HG03575 (cell line): ENCODE results near the gene FFAR4.

ENCODE experiments used
- ATAC-seq: cut with Tn5 transposase; IDR thresholded peaks from one replicate; pipeline ENCODE4 v1.9.1; 2021; ENCODE audit not compliant: unreplicated experiment, insufficient number of reproducible peaks, low FRiP score; ENCODE audit errors: extremely low read depth

The FFAR4 gene

DNA sequence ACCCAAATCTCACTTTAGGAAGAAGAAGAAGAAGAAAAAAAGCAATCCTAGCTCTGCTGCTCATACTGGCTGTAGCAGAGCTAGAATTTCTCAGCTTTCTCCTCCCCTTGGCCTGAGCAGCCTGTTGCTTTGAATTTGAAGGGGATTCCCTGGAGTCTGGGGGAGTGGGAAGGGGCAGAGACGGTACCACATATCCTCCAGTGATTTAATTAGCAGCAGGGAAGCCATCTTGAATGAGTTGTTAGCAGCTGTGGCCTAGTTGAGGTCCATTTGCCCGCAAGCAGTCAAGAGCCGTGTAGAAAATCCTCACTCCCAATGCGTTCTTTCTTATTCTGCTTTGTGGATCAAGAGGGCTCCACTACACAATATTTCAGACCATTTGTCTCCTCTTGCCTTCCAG, 62.4 kb downstream of the FFAR4 start:
- ATAC-seq = no peak

DNA sequence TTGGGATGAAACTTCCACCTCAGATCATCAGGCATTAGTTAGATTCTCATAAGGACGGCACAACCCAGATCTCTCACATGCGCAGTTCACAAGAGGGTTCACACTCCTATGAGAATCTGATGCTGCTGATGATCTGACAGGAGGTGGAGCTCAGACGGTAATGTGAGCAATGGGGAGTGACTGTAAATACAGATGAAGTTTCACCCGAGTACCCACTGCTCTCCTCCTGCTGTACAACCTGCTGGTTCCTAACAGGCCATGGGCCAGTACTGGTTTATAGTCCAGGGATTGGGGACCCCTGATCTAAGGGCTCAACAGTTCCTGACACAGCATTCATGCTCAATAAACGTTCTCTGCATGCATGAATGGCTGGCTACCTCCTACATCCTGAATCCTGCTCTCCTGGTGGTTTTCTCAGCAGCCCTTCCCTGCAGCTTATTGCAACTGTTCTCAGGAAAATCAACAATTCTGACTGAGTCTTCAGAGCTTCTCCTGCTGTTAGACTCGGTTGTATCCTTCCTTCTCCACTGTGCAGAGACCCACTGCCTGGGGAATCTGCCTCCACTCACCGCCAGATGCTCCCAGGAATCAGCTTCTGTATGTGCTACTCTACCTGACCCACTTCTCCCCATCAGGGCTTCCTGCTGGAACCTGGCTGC, 63.3 kb downstream of the FFAR4 start:
- no peak for ATAC-seq

DNA sequence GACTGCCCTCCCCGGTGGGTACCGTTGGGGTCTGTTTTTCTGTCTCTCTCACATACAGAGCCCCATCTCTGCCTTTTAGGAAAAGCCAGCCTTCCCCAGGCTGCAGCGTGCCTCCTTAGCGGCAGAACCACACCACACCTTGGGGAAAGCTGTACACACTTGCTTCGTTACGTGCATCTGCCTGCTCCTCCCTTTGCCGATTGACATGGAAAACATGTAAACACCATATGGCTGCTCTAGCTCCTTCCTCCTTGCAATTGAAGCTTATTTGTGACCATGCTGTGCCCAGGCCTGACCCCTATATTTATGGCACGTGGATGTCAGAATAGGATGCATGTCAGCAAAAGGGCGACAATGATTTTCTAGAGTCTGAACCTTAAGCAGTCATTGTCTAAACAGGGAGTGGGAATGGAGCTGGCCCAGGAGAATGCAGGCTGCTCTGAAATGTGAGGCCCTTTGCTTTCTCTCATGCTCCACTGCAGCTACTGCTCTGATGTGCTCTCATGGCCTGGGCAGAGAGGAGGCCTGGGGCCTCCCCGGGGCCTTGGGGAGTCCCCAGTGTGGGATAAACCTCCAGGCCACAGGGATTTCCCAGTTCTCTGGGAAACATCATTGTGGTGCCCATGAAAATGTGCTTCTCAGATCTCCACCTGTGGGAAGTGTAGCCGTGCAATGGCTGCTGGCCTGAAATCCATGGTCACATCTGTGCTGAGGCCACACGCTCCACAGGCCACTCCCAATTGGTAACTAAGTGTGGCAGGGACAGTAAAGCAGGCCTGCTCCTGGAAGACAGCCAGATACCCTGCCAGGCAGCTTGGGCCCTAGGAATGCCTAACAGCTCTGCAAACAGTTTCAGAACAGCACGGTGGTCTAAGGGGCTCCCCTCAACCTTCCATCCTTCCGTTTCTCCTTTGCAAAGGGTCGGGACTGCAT, 64.4 kb downstream of the FFAR4 start:
- ATAC-seq = no peak
